HL-60 (cell line): ENCODE results near the gene WWOX.

ENCODE experiments used
- DNase-seq, 2 experiments: peaks; one replicate each; pipeline ENCODE4 v3.0.0-alpha.2; 2010 to 2020; ENCODE audit warnings: low read depth in 1 of 2, low spot score in 1 of 2
- H3K27ac ChIP-seq: fragments of 250-450 bp; sonication (Bioruptor Pico); replicated peaks from 2 replicates; pipeline ENCODE4 v1.5.1; 2020; ENCODE audit warnings: mild to moderate bottlenecking, moderate library complexity
- H3K27me3 ChIP-seq: fragments of 250-450 bp; sonication (Bioruptor Pico); 2 replicates; pipeline ENCODE4 v1.5.1; 2021; ENCODE audit warnings: mild to moderate bottlenecking, moderate library complexity; ENCODE audit not compliant: insufficient read depth, poor library complexity, severe bottlenecking
- H3K4me3 ChIP-seq: replicated peaks from 2 replicates; pipeline ENCODE4 v1.5.1; 2011; ENCODE audit warnings: mild to moderate bottlenecking, control low read depth, low read length; ENCODE audit not compliant: insufficient read depth
- GABPA ChIP-seq: IDR thresholded peaks from 2 replicates; pipeline ENCODE4 v1.6.1; 2012; ENCODE audit warnings: low read depth
- POLR2AphosphoS5 ChIP-seq: IDR thresholded peaks from 2 replicates; pipeline ENCODE4 v1.6.1; 2012; ENCODE audit warnings: low read depth
- SPI1 ChIP-seq: IDR thresholded peaks from 2 replicates; pipeline ENCODE4 v1.6.1; 2012; ENCODE audit warnings: low read depth, mild to moderate bottlenecking, borderline replicate concordance
- TF ChIP-seq, protein P1 (sequence below): IDR thresholded peaks from one replicate; pipeline ENCODE4 v1.5.1; 2011; ENCODE audit warnings: low read length, control low read depth, inconsistent platforms; ENCODE audit not compliant: insufficient read depth
- TF ChIP-seq, protein P2 (sequence below): IDR thresholded peaks from 2 replicates; pipeline ENCODE4 v1.6.1; 2012; ENCODE audit warnings: low read depth; ENCODE audit not compliant: insufficient replicate concordance

The WWOX gene

DNA sequence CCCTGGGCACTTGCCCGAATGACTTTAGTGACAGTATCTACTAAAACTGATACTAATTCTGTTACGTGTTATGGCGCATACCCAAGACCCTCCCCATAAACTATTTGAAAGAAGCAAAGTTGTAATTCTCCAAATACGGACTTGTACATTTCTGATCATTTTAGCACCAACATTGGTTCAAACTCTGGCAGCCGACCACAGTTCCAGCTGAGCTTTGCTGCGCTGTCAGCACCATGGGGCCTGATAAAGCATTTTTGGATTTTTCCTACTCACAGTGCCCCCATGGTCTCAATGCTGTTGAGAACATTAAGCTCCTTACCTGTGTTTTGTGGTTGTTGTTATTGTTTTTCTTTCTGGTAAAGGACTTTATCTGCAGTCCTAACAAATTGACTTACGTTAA is 1040.3 kb downstream of the WWOX start:
- H3K4me3 ChIP-seq: no peak overlapping the region
- H3K27me3 ChIP-seq: no peaks in the 10 kb centered on the region
- TF ChIP-seq POLR2AphosphoS5: no peak
- TF ChIP-seq, protein P1, sequence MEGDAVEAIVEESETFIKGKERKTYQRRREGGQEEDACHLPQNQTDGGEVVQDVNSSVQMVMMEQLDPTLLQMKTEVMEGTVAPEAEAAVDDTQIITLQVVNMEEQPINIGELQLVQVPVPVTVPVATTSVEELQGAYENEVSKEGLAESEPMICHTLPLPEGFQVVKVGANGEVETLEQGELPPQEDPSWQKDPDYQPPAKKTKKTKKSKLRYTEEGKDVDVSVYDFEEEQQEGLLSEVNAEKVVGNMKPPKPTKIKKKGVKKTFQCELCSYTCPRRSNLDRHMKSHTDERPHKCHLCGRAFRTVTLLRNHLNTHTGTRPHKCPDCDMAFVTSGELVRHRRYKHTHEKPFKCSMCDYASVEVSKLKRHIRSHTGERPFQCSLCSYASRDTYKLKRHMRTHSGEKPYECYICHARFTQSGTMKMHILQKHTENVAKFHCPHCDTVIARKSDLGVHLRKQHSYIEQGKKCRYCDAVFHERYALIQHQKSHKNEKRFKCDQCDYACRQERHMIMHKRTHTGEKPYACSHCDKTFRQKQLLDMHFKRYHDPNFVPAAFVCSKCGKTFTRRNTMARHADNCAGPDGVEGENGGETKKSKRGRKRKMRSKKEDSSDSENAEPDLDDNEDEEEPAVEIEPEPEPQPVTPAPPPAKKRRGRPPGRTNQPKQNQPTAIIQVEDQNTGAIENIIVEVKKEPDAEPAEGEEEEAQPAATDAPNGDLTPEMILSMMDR: no peak
- TF ChIP-seq SPI1: no peak
- TF ChIP-seq, protein P2, sequence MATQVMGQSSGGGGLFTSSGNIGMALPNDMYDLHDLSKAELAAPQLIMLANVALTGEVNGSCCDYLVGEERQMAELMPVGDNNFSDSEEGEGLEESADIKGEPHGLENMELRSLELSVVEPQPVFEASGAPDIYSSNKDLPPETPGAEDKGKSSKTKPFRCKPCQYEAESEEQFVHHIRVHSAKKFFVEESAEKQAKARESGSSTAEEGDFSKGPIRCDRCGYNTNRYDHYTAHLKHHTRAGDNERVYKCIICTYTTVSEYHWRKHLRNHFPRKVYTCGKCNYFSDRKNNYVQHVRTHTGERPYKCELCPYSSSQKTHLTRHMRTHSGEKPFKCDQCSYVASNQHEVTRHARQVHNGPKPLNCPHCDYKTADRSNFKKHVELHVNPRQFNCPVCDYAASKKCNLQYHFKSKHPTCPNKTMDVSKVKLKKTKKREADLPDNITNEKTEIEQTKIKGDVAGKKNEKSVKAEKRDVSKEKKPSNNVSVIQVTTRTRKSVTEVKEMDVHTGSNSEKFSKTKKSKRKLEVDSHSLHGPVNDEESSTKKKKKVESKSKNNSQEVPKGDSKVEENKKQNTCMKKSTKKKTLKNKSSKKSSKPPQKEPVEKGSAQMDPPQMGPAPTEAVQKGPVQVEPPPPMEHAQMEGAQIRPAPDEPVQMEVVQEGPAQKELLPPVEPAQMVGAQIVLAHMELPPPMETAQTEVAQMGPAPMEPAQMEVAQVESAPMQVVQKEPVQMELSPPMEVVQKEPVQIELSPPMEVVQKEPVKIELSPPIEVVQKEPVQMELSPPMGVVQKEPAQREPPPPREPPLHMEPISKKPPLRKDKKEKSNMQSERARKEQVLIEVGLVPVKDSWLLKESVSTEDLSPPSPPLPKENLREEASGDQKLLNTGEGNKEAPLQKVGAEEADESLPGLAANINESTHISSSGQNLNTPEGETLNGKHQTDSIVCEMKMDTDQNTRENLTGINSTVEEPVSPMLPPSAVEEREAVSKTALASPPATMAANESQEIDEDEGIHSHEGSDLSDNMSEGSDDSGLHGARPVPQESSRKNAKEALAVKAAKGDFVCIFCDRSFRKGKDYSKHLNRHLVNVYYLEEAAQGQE: no peak
- no peak for TF ChIP-seq GABPA
- H3K27ac ChIP-seq: no peak overlapping the region
- DNase-seq: no peak

DNA sequence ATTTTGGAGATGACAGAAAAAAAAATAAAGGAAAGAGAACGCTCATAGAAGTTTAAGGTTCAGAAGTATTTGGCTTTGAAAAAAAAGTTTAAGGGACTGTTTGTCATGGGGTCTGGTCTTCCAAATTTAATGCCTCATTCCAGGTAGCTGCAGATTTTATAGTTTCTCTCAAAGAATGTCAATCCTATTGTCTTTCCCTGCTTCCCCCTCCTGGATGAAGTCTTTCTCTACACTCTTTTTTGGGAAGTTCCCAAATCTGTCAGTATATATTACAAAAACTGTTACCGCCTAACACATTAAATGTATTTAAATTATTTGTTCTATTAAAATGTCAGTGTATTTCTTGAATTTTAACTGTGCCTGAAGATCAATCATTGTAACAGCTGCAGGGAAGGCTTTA is 1043.6 kb downstream of the WWOX start:
- TF ChIP-seq POLR2AphosphoS5 (no peak), SPI1 (no peak), GABPA (no peak)
- TF ChIP-seq, protein P2: no peak
- TF ChIP-seq, protein P1: no peak
- no peak for DNase-seq
- no peak overlapping the region for H3K4me3 ChIP-seq
- no peak overlapping the region for H3K27ac ChIP-seq
- no peaks in the 10 kb centered on the region for H3K27me3 ChIP-seq

DNA sequence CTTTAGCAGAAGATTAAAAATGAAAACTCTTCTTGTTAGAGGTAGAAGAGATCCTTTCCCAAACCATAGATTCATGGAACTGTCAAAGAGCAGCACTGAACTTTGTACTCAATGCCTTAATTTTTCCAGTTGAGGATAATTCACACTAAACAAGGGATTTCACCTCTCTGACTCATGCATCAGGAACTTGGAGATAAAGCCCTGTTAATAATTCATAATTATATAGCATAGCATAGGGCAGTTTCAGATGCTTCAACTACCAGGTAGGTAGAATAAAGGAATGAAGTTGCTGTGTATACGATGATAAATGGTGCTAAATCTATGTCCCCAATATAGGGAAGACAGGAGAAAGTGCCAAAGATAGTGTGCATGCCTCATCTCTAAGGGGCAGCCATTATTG is 1050.7 kb downstream of the WWOX start:
- no peaks in the 10 kb centered on the region for H3K27me3 ChIP-seq

More for the DNA sequence above, 1050.7 kb downstream of the WWOX start:
- Histone ChIP-seq H3K4me3 (no peak overlapping the region), H3K27ac (no peak overlapping the region)
- DNase-seq: no peak
- TF ChIP-seq, protein P2: no peak
